Fibroblast of lung (primary cell): ENCODE measurements around the gene PUSL1.

ENCODE experiments used
- CTCF ChIP-seq, 2 donors: IDR thresholded peaks in 1 of 2; conservative IDR thresholded peaks in 1 of 2; 1 replicate in 1 of 2; 2 replicates in 1 of 2; pipeline ENCODE4 v1.5.1; 2011 to 2012; ENCODE audit warnings: low read length in 2 of 2, control low read depth in 1 of 2, inconsistent platforms in 1 of 2, low read depth in 1 of 2, mild to moderate bottlenecking in 1 of 2
- EZH2 ChIP-seq: IDR thresholded peaks from 2 replicates; pipeline ENCODE4 v1.5.1; 2012; ENCODE audit warnings: low read length, control low read depth, mild to moderate bottlenecking; ENCODE audit errors: missing control alignments

GRCh38 chr1:1292851-1293250 lies 15.5 kb upstream of the PUSL1 start:
- TF ChIP-seq CTCF (conservative IDR thresholded peaks at IDR 0.05 in 1 of 2, IDR thresholded peaks at IDR 0.05 in 1 of 2; ENCODE audit: low read depth in 1 of 2, low read length in 2 of 2) (no peak), EZH2 (no peak)
